GM12878 (cell line): ENCODE results near the gene LIMS2. TPM values are rescaled to one million over a fixed set of nuclear protein-coding genes. Genes with fewer than 3 reads are reported as not detected.

Source experiments
- ATAC-seq: fragments of 200-7000 bp; cut with Tn5 transposase; 3 replicates; pipeline ENCODE4 v1.9.1; 2020; ENCODE audit warnings: mild to moderate bottlenecking, moderate library complexity
- BruUV-seq: library from RNA; stranded (reverse); fragments of 400-500 nt; replicated peaks from 2 replicates; lab custom pipeline; 2021; lab: Mats Ljungman, UMichigan
- CTCF ChIA-PET: fragments of 300-600 bp; sonication (Branson Sonifier 250); formaldehyde crosslinking; extraction: SDS; loops from one replicate; lab custom pipeline; 2021; ENCODE audit warnings: inconsistent platforms; lab: Yijun Ruan, JAX
- POLR2A ChIA-PET: fragments of 350-600 bp; formaldehyde crosslinking; extraction: SDS; loops from one replicate; lab custom pipeline; 2021; ENCODE audit warnings: inconsistent platforms; lab: Charles Lee
- RAD21 ChIA-PET: fragments of 300-600 bp; sonication (Branson Sonifier 250); formaldehyde crosslinking; loops from one replicate; lab custom pipeline; 2023; ENCODE audit warnings: antibody characterized with exemption; ENCODE audit not compliant: unreplicated experiment; lab: Charles Lee
- SMC1A ChIA-PET: fragments of 300-600 bp; sonication (Branson Sonifier 250); formaldehyde crosslinking; loops from one replicate; lab custom pipeline; 2023; ENCODE audit not compliant: unreplicated experiment, uncharacterized antibody; lab: Charles Lee
- DNase-seq: peaks from one replicate; pipeline ENCODE4 v3.0.0-alpha.2; 2011; ENCODE audit warnings: low read depth, low spot score
- FAIRE-seq: peaks from 3 replicates; lab custom pipeline; 2011; peaks lifted over from hg19 to GRCh38; lab: Jason Lieb, UNC
- H2AFZ ChIP-seq: 2 replicates; pipeline ENCODE4 v1.6.0; 2011; ENCODE audit warnings: low read depth, low read length, control low read depth; ENCODE audit not compliant: control insufficient read depth
- H3K27ac ChIP-seq: 2 replicates; pipeline ENCODE4 v1.5.1; 2011; ENCODE audit warnings: control low read depth; ENCODE audit not compliant: control insufficient read depth, insufficient read depth
- H3K27me3 ChIP-seq, 2 experiments: replicated peaks in 1 of 2; 2 replicates each; pipeline versions ENCODE4 v1.6.0 to v1.6.1; 2011; ENCODE audit warnings: low read length in 1 of 2; ENCODE audit not compliant: control insufficient read depth in 2 of 2, insufficient read depth in 2 of 2
- H3K36me3 ChIP-seq, 2 experiments: 2 replicates each; pipeline ENCODE4 v1.5.1; 2011; ENCODE audit warnings: low read length in 1 of 2; ENCODE audit not compliant: control insufficient read depth in 2 of 2, insufficient read depth in 2 of 2
- H3K4me1 ChIP-seq: 2 replicates; pipeline ENCODE4 v1.6.1; 2011; ENCODE audit warnings: mild to moderate bottlenecking, low read length, moderate library complexity, mixed read lengths; ENCODE audit not compliant: control insufficient read depth, insufficient read depth
- H3K4me2 ChIP-seq: 2 replicates; pipeline ENCODE4 v1.6.0; 2011; ENCODE audit warnings: control low read depth; ENCODE audit not compliant: control insufficient read depth, insufficient read depth
- H3K4me3 ChIP-seq: fragments of 200-600 bp; sonication (generic); 2 replicates; pipeline ENCODE4 v1.5.1; 2016
- H3K79me2 ChIP-seq: 2 replicates; pipeline ENCODE4 v1.6.0; 2011; ENCODE audit warnings: low read length; ENCODE audit not compliant: control insufficient read depth, insufficient read depth
- H3K9ac ChIP-seq: 2 replicates; pipeline ENCODE4 v1.8.0; 2011; ENCODE audit warnings: low read length, control low read depth, mixed read lengths; ENCODE audit not compliant: control insufficient read depth, insufficient read depth
- H3K9me3 ChIP-seq: replicated peaks from 3 replicates; pipeline ENCODE4 v1.5.1; 2011; ENCODE audit warnings: mild to moderate bottlenecking, low read length; ENCODE audit not compliant: control insufficient read depth, insufficient read depth
- H4K20me1 ChIP-seq: 2 replicates; pipeline ENCODE4 v1.6.0; 2011; ENCODE audit not compliant: control insufficient read depth, insufficient read depth
- ATF7 ChIP-seq: fragments of 450-650 bp; IDR thresholded peaks from 2 replicates; pipeline ENCODE4 v1.6.1; 2016; ENCODE audit warnings: low read depth, mild to moderate bottlenecking
- CREM ChIP-seq: IDR thresholded peaks from 2 replicates; pipeline ENCODE4 v1.6.1; 2014; ENCODE audit warnings: antibody characterized with exemption, low read depth
- GATAD2B ChIP-seq: fragments of 450-650 bp; conservative IDR thresholded peaks from 2 replicates; pipeline ENCODE4 v1.6.1; 2017; ENCODE audit warnings: low read depth, mild to moderate bottlenecking, moderate library complexity
- HDAC6 ChIP-seq: fragments of 200-600 bp; sonication (generic); IDR thresholded peaks from one replicate; pipeline ENCODE4 v1.8.0; 2017; ENCODE audit warnings: antibody characterized with exemption; ENCODE audit not compliant: unreplicated experiment
- NR2F1 ChIP-seq: fragments of 450-650 bp; conservative IDR thresholded peaks from 2 replicates; pipeline ENCODE4 v1.6.1; 2017; ENCODE audit warnings: mild to moderate bottlenecking
- WGBS: methylation state at CpG from one replicate; pipeline ENCODE4 v1.1.6; 2016; ENCODE audit warnings: low lambda C conversion rate; ENCODE audit not compliant: insufficient replicate concordance, insufficient coverage; ENCODE audit errors: missing lambda C conversion rate; 5-methylcytosine and 5-hydroxymethylcytosine counted together
- in situ Hi-C: fragments of 300-500 bp; cut with MboI; formaldehyde crosslinking; loops from 9 replicates; pipeline ENCODE4 v1.14.3; 2018; ENCODE audit warnings: mixed read lengths
- intact Hi-C: fragments of 100-400 bp; cut with micrococcal nuclease; formaldehyde crosslinking; loops from one replicate; pipeline ENCODE4 v1.14.2; 2022; ENCODE audit not compliant: unreplicated experiment
- polyA plus RNA-seq, 11 experiments: library from polyadenylated mRNA; depleted of rRNA in 4 of 11; unstranded in 6 of 11; stranded (reverse) in 5 of 11; fragments of >200 nt; fragmentation: Nextera tagmentation in 4 of 11; fragmentation: Illumina TruSeq in 1 of 11; extraction: Ambion mirVana in 4 of 11; extraction: Trizol in 1 of 11; gene quantifications; 1 replicate in 1 of 11; 2 replicates in 10 of 11; pipeline versions ENCODE4 v1.2.1 to v1.2.3, GENCODE V29; 2011 to 2016; ENCODE audit warnings: inconsistent platforms in 2 of 11, missing spikeins in 2 of 11, low read depth in 1 of 11
- total RNA-seq, 4 experiments: library from RNA; depleted of rRNA in 3 of 4; stranded (reverse); fragments of >200 nt in 3 of 4; fragmentation: Illumina TruSeq in 1 of 4; extraction: Trizol in 1 of 4; gene quantifications; 2 replicates each; pipeline versions ENCODE4 v1.2.1 to v1.2.3, GENCODE V29; 2013 to 2021
- TF ChIP-seq, protein P1 (sequence below): fragments of 450-650 bp; IDR thresholded peaks from 2 replicates; pipeline ENCODE4 v1.6.1; 2018; ENCODE audit warnings: borderline replicate concordance, mild to moderate bottlenecking; ENCODE audit not compliant: partially characterized antibody
- TF ChIP-seq, protein P2 (sequence below): fragments of 450-650 bp; IDR thresholded peaks from 2 replicates; pipeline ENCODE4 v1.6.1; 2017; ENCODE audit warnings: low read depth, mild to moderate bottlenecking, moderate library complexity

LIMS2 gene
- total and polyA plus RNA-seq, 10 of the 15 experiments (the other 5 are each of a cell fraction or from before 2014, with no cell fraction given), result 0.06 to 0.81 (median 0.16) TPM; not detected in 2

DNA sequence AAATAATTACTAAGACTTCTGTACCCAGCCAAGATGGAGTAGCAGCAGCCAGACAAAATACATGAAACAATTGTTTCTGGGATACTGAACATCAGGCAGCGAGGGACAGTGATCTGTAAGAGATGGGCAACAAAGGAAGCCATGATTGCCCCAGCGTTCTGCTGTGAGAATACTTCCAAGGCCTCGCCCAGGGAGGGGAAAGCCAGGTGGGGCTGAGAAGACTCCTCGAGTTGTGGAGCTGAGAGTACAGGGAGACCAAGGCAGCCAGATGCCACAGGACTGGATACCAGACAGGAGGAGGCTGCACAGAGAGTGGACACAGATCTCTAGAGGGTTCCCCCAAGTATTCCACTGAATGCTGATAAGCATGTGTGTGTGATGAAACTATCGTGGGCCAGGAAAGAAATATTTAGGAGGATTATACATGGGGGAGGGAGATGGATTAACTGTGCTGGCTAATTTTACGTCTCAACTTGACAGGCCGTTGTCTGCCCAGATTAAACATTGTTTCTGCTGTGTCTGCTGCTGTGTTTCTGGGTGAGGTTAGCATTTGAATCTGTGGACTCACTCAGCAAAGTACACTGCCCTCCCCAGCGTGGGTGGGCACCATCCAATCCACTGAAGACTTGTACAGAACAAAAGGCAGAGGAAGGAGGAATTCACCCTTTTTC is 10.2 kb upstream of the LIMS2 start:
- no TSS peak for BruUV-seq
- H2AFZ ChIP-seq, result no peak overlapping the region
- no peaks in the 10 kb centered on the region for H3K4me1 ChIP-seq
- 32% methylated on average over 8 of the region's 8 CpGs for WGBS
- H3K36me3 ChIP-seq, result no peaks in the 10 kb centered on the region
- H4K20me1 ChIP-seq, result no peaks in the 10 kb centered on the region
- H3K27ac ChIP-seq, result no peak overlapping the region
- SMC1A ChIA-PET, result no interaction called here
- intact Hi-C loops, result no loop called here
- no peak overlapping the region for H3K4me2 ChIP-seq
- TF ChIP-seq, protein P1, sequence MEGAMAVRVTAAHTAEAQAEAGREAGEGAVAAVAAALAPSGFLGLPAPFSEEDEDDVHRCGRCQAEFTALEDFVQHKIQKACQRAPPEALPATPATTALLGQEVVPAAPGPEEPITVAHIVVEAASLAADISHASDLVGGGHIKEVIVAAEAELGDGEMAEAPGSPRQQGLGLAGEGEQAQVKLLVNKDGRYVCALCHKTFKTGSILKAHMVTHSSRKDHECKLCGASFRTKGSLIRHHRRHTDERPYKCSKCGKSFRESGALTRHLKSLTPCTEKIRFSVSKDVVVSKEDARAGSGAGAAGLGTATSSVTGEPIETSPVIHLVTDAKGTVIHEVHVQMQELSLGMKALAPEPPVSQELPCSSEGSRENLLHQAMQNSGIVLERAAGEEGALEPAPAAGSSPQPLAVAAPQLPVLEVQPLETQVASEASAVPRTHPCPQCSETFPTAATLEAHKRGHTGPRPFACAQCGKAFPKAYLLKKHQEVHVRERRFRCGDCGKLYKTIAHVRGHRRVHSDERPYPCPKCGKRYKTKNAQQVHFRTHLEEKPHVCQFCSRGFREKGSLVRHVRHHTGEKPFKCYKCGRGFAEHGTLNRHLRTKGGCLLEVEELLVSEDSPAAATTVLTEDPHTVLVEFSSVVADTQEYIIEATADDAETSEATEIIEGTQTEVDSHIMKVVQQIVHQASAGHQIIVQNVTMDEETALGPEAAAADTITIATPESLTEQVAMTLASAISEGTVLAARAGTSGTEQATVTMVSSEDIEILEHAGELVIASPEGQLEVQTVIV, result no peak
- TF ChIP-seq ATF7, result no peak
- TF ChIP-seq, all 136 proteins: peak for 0
- ChIA-PET POLR2A (no interaction called here), RAD21 (no interaction called here), CTCF (interaction anchor here (0.7 kb wide), 1 partner anchor 94 kb away, joined by 3 read pairs; no protein-coding TSS in a partner anchor)
- Histone ChIP-seq H3K4me3 (no peak overlapping the region), H3K9me3 (peaks cover 8% of the 10 kb centered on the region; the same call in 2 of the 3 replicates), H3K9ac (no peak overlapping the region), H3K27me3 (peaks cover 0 to 2% of the 10 kb centered on the region in 2 experiments; a peak in 2 of 4 replicates), H3K79me2 (no peaks in the 10 kb centered on the region)
- no peak for DNase-seq
- no peak for ATAC-seq
- in situ Hi-C loops, result no loop called here
- FAIRE-seq, result no peak

DNA sequence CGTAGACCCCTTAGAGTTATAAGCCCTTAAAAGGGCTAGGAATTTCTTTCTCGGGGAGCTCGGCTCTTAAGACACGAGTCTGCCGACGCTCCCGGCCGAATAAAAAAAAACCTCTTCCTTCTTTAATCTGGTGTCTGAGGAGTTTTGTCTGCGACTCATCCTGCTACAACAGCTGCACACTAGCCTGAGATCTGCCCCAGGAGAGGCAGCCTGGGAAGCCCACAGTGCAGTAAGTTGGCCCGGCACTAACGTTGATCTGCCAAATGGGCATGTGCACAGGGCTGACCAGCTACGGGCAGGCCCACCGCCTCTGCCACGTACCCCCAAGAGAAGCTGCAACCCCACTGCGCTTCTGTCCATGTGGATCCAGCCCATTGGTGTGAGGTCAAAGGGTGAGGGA is 8.4 kb upstream of the LIMS2 start:
- CTCF ChIA-PET, result interaction anchor here (0.9 kb wide), 1 partner anchor 8 kb away, joined by 3 read pairs; no protein-coding TSS in a partner anchor
- WGBS, result 57% methylated on average over 15 of the region's 15 CpGs
- intact Hi-C loops (no loop called here), in situ Hi-C loops (no loop called here)
- H3K27me3 ChIP-seq, result peaks cover 0 to 2% of the 10 kb centered on the region in 2 experiments; a peak in 2 of 4 replicates
- no peak overlapping the region for H3K4me3 ChIP-seq
- no peaks in the 10 kb centered on the region for H4K20me1 ChIP-seq
- H3K4me2 ChIP-seq, result no peak overlapping the region
- BruUV-seq, result no TSS peak
- no peaks in the 10 kb centered on the region for H3K36me3 ChIP-seq
- H3K9ac ChIP-seq, result no peak overlapping the region
- H3K79me2 ChIP-seq, result no peaks in the 10 kb centered on the region
- H3K9me3 ChIP-seq, result peaks cover 1% of the 10 kb centered on the region; the same call in 2 of the 3 replicates
- no peak for ATAC-seq
- SMC1A ChIA-PET, result no interaction called here
- no peak overlapping the region for H3K27ac ChIP-seq
- POLR2A ChIA-PET, result no interaction called here
- RAD21 ChIA-PET, result no interaction called here
- no peak for DNase-seq
- no peaks in the 10 kb centered on the region for H3K4me1 ChIP-seq
- H2AFZ ChIP-seq, result no peak overlapping the region
- FAIRE-seq, result no peak
- TF ChIP-seq CREM (no peak), HDAC6 (no peak), NR2F1 (no peak), GATAD2B (no peak)
- TF ChIP-seq, protein P2, sequence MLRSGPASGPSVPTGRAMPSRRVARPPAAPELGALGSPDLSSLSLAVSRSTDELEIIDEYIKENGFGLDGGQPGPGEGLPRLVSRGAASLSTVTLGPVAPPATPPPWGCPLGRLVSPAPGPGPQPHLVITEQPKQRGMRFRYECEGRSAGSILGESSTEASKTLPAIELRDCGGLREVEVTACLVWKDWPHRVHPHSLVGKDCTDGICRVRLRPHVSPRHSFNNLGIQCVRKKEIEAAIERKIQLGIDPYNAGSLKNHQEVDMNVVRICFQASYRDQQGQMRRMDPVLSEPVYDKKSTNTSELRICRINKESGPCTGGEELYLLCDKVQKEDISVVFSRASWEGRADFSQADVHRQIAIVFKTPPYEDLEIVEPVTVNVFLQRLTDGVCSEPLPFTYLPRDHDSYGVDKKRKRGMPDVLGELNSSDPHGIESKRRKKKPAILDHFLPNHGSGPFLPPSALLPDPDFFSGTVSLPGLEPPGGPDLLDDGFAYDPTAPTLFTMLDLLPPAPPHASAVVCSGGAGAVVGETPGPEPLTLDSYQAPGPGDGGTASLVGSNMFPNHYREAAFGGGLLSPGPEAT, result no peak
